Hepatocyte (in vitro differentiated cells): Measurements from ENCODE around the gene NFYC. TPM values are rescaled to one million over a fixed set of nuclear protein-coding genes. Genes with fewer than 3 reads are reported as not detected.

Experiments used
- DNase-seq: peaks from one replicate; pipeline ENCODE4 v3.0.0-alpha.2; 2016; ENCODE audit warnings: low spot score
- H2AFZ ChIP-seq: fragments of 200-600 bp; sonication (generic); 2 replicates; pipeline ENCODE4 v1.6.0; 2016; ENCODE audit warnings: antibody characterized with exemption, mild to moderate bottlenecking
- H3K27ac ChIP-seq: fragments of 200-600 bp; sonication (generic); 2 replicates; pipeline ENCODE4 v1.5.1; 2016; ENCODE audit warnings: mild to moderate bottlenecking
- H3K27me3 ChIP-seq: fragments of 200-600 bp; sonication (generic); 2 replicates; pipeline ENCODE4 v1.6.1; 2016
- H3K36me3 ChIP-seq: fragments of 200-600 bp; sonication (generic); replicated peaks from 2 replicates; pipeline ENCODE4 v1.5.1; 2016; ENCODE audit warnings: low read depth; ENCODE audit not compliant: insufficient read depth
- H3K4me1 ChIP-seq: fragments of 200-600 bp; sonication (generic); 2 replicates; pipeline ENCODE4 v1.5.1; 2016; ENCODE audit warnings: mild to moderate bottlenecking, moderate library complexity; ENCODE audit not compliant: insufficient read depth
- H3K4me2 ChIP-seq: fragments of 200-600 bp; sonication (generic); 2 replicates; pipeline ENCODE4 v1.6.0; 2016
- H3K4me3 ChIP-seq: fragments of 200-600 bp; sonication (generic); 2 replicates; pipeline ENCODE4 v1.5.1; 2016; ENCODE audit warnings: mild to moderate bottlenecking
- H3K79me2 ChIP-seq: fragments of 200-600 bp; sonication (generic); 2 replicates; pipeline ENCODE4 v1.6.0; 2017; ENCODE audit warnings: mild to moderate bottlenecking
- H3K9me2 ChIP-seq: fragments of 200-600 bp; sonication (generic); replicated peaks from 2 replicates; pipeline ENCODE4 v1.6.0; 2017; ENCODE audit warnings: mild to moderate bottlenecking; ENCODE audit not compliant: insufficient read depth
- H3K9me3 ChIP-seq: fragments of 200-600 bp; sonication (generic); 2 replicates; pipeline ENCODE4 v1.5.1; 2016; ENCODE audit warnings: low read depth, mild to moderate bottlenecking
- H4K20me1 ChIP-seq: fragments of 200-600 bp; sonication (generic); 2 replicates; pipeline ENCODE4 v1.6.0; 2016; ENCODE audit warnings: mild to moderate bottlenecking; ENCODE audit not compliant: insufficient read depth, poor library complexity, severe bottlenecking
- CTCF ChIP-seq: fragments of 200-600 bp; sonication (generic); IDR thresholded peaks from 2 replicates; pipeline ENCODE4 v1.5.1; 2016; ENCODE audit warnings: antibody characterized with exemption, mild to moderate bottlenecking; ENCODE audit not compliant: poor library complexity
- EZH2 ChIP-seq: fragments of 200-600 bp; sonication (generic); IDR thresholded peaks from 2 replicates; pipeline ENCODE4 v1.6.1; 2016; ENCODE audit warnings: antibody characterized with exemption, mild to moderate bottlenecking, borderline replicate concordance
- EZH2phosphoT487 ChIP-seq: fragments of 200-600 bp; sonication (generic); IDR thresholded peaks from one replicate; pipeline ENCODE4 v1.6.1; 2018; ENCODE audit warnings: antibody characterized with exemption, mild to moderate bottlenecking, low read depth, moderate library complexity; ENCODE audit not compliant: unreplicated experiment, severe bottlenecking
- WGBS: methylation state at CpG from one replicate; pipeline ENCODE4 v1.1.6; 2016; ENCODE audit warnings: low lambda C conversion rate; ENCODE audit errors: missing lambda C conversion rate; 5-methylcytosine and 5-hydroxymethylcytosine counted together
- polyA plus RNA-seq: library from polyadenylated mRNA; unstranded; fragments of >200 nt; fragmentation: Nextera tagmentation; extraction: Ambion mirVana; gene quantifications from 2 replicates; pipeline ENCODE4 v1.2.1, GENCODE V29; 2016
- total RNA-seq: library from RNA; depleted of rRNA; stranded (reverse); fragments of >200 nt; gene quantifications from 2 replicates; pipeline ENCODE4 v1.2.3, GENCODE V29; 2014

Gene NFYC
- total and polyA plus RNA-seq, 2 experiments from 2014 or later: 44.1 to 52.5 TPM

GRCh38 chr1:40787737-40788560 lies 96.4 kb downstream of the NFYC start:
- no peak for TF ChIP-seq CTCF
- no peak for TF ChIP-seq EZH2
- TF ChIP-seq EZH2phosphoT487: no peak
- H3K9me3 ChIP-seq: no peaks in the 10 kb centered on the region
- H4K20me1 ChIP-seq: no peaks in the 10 kb centered on the region
- H3K27ac ChIP-seq: no peak overlapping the region
- peaks cover 14% of the 10 kb centered on the region for H3K27me3 ChIP-seq
- WGBS: 74% methylated on average over 18 of the region's 19 CpGs
- H3K36me3 ChIP-seq: no peaks in the 10 kb centered on the region
- H3K4me1 ChIP-seq: peaks cover 5% of the 10 kb centered on the region
- no peak overlapping the region for H3K4me2 ChIP-seq
- DNase-seq: no peak
- H2AFZ ChIP-seq: no peak overlapping the region
- H3K9me2 ChIP-seq: no peaks in the 10 kb centered on the region
- H3K79me2 ChIP-seq: no peaks in the 10 kb centered on the region
- no peak overlapping the region for H3K4me3 ChIP-seq

- 92% methylated on average over 17 of the region's 17 CpGs for WGBS
- Histone ChIP-seq H2AFZ (no peak overlapping the region), H3K27ac (no peak overlapping the region), H3K4me1 (no peaks in the 10 kb centered on the region), H3K9me3 (no peaks in the 10 kb centered on the region), H3K27me3 (peaks cover 9% of the 10 kb centered on the region), H3K4me2 (no peak overlapping the region), H3K9me2 (no peaks in the 10 kb centered on the region), H3K79me2 (no peaks in the 10 kb centered on the region), H3K4me3 (no peak overlapping the region), H3K36me3 (no peaks in the 10 kb centered on the region), H4K20me1 (no peaks in the 10 kb centered on the region)
- DNase-seq: no peak
- TF ChIP-seq EZH2 (no peak), CTCF (no peak), EZH2phosphoT487 (no peak)
These were observed 97.2 kb downstream of the NFYC start for GRCh38 chr1:40788561-40789341.

GRCh38 chr1:40789342-40789598 lies 97.8 kb downstream of the NFYC start:
- 88% methylated on average over 2 of the region's 2 CpGs for WGBS

More at GRCh38 chr1:40789342-40789598, 97.8 kb downstream of the NFYC start:
- TF ChIP-seq EZH2 (no peak), EZH2phosphoT487 (no peak), CTCF (no peak)
- no peak overlapping the region for H2AFZ ChIP-seq
- H3K9me2 ChIP-seq: no peaks in the 10 kb centered on the region
- H4K20me1 ChIP-seq: no peaks in the 10 kb centered on the region
- H3K36me3 ChIP-seq: no peaks in the 10 kb centered on the region
- no peaks in the 10 kb centered on the region for H3K79me2 ChIP-seq
- DNase-seq: no peak
- H3K27me3 ChIP-seq: peaks cover 8% of the 10 kb centered on the region
- no peak overlapping the region for H3K27ac ChIP-seq
- no peak overlapping the region for H3K4me2 ChIP-seq
- H3K9me3 ChIP-seq: no peaks in the 10 kb centered on the region
- no peaks in the 10 kb centered on the region for H3K4me1 ChIP-seq
- H3K4me3 ChIP-seq: no peak overlapping the region
